HG03521 (cell line): Measurements from ENCODE around the gene OLFML1.
A peak's percentile ranks its signal among the peaks of the same experiment; 100 is the strongest.

Experiments used
- ATAC-seq: cut with Tn5 transposase; IDR thresholded peaks from one replicate; pipeline ENCODE4 v1.9.1; 2021; ENCODE audit warnings: mild to moderate bottlenecking, moderate library complexity; ENCODE audit not compliant: unreplicated experiment

The OLFML1 gene

DNA sequence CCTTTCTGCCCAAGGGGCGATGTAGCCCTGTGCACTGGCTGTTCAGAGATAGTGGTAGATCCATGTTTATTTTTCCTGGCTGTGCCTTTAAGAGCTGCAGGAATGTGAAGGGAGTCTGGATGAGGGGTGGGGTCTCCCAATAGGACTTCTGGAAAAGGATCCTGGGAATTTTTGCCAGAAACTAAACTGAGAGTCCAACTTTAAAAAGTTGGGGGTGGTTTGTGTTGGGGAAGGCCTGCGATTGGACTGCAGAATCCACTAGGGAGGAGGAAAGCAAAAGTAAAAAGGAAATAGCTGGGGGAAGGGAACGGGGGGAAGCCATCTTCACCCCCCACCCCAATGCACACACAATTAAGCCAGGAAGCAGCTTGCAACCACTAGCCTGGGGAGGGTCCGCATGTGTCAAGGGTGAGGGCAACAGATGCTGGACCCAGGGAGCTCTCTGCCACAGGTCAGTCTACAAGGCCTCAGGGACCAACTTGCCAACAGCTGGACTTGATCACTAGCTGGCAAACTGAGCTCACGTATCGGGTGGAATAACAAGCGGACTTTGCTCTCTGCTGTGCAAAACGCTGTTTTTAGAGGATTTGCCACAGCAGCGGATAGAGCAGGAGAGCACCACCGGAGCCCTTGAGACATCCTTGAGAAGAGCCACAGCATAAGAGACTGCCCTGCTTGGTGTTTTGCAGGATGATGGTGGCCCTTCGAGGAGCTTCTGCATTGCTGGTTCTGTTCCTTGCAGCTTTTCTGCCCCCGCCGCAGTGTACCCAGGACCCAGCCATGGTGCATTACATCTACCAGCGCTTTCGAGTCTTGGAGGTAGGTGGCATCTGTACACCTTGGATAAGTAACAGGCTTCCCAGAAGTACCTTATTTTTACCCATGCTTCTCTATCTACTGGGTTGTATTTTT lies at the start of gene OLFML1:
OLFML1 (plus strand) TSS at position 321 of the 912 bp plus-strand sequence; CDS start at position 691, 370 bp downstream.
- ATAC-seq = no peak

DNA sequence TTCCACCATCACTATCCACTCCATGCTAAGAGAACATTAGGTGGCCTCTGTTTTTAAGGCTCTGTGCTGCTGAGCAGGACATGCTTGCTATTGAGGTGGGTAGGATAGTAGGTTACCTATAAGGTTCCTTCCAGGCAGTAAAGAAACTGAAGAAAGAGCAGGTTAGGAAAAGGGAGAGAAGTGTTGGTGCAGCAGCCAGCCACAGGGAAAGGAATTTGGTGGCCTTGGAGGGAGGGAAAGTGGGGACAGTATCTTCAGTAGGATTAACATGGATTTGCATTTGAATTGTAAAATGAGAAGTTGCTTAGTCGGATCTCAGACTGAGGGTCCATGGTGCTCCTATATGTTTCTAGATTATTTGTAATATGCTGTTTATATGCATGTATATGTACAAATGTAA lies 49.2 kb upstream of the OLFML1 start:
- no peak for ATAC-seq

- no peak for ATAC-seq
Measured at GRCh38 chr11:7436657-7437056, 48.6 kb upstream of the OLFML1 start.

GRCh38 chr11:7437696-7438095 lies 47.6 kb upstream of the OLFML1 start:
- no peak for ATAC-seq

- ATAC-seq = no peak
Measured at GRCh38 chr11:7439746-7440320, 45.5 kb upstream of the OLFML1 start.

- ATAC-seq = peak; percentile 93
Measured at GRCh38 chr11:7442588-7443215, 42.6 kb upstream of the OLFML1 start.

DNA sequence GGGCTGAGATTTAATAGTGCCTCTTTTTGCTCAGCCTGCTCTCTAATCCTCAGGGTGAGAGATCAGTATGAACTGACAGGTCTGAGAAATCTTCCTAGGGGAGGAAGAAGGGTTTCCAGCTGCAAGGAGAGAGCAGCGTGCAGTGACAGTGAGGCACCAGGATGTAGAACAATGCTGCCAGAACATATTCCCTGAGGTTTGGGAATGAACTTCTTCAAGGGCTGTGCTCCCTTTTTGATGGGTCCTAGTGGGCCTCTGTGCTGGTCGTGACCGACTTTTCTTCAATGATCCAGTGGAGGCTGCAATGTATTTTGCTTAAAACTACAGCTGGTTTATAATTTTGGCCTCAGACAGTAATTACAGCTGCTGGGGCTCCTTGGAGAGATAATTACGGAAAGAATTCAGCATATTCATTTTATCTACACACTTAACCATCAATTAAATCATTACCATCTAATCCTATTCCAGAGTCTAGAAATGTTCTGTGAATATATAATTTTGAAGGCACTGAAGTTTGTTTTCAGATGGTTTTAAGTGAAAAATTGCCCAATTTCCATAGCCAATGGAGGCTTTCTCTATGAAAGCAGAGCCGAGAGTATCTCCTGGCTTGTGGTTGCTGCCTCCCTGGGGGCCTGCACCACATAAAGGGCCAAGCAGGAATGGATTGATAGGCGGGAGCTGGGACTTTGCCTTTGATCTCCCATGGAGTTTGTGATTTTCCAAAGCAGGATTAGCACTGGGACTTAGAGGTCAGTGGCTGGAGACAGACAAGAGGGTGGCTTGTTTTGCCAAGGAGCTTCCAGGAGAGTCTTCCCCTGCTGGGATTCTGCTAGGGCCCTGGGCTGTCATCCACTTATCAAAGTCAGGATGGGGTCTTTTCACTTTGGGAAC lies 41.0 kb upstream of the OLFML1 start:
- no peak for ATAC-seq

GRCh38 chr11:7445564-7445963 lies 39.7 kb upstream of the OLFML1 start:
- no peak for ATAC-seq

- no peak for ATAC-seq
Measured at GRCh38 chr11:7448201-7448600, 37.1 kb upstream of the OLFML1 start.

DNA sequence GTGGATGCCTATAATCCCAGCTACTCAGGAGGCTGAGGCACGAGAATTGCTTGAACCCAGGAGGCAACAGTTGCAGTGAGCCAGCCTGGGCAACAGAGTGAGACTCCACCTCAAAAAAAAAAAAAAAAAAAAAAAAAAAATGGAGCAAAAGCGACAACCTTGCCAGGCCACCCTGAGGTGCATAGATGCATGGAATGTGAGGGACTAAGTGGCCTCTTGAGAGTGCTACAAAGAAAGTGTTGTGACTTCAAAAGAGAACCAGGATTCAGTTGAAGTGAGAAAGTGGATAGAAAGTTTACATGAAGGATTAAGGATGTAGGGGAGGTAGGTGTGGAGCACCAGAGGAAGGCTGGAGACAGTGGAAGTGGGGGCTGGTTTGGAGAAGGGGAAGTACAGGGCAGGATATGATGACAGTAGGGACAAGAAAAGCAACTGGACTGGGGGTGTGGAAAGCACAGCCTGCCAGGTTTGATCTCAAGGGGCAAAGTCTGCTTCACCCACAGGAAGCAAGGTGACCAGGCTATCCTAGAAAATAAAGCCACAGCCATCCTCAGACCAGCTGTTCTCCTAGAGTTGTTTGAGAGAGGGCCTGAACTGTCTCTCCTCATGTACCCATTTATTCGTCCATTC lies 36.0 kb upstream of the OLFML1 start:
- no peak for ATAC-seq

- no peak for ATAC-seq
Measured at GRCh38 chr11:7449841-7450214, 35.5 kb upstream of the OLFML1 start.

DNA sequence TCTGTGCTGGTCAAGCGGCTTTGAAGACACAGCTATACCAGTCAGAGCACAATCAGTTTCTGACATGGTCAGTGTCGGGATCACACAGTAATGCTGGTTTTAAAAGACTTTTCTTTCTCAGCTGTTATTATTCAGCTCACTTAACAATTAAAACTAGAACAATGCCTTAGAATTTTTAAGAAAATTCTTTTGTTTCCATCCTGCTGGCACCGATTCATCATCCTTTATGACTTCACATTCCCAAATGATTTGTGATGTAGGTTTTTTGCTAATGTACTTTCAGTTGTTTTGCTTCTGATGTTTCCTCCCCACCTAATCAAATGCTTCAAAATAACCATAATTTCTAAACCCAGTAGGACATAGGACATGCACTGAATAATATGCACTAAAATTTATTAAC lies 34.5 kb upstream of the OLFML1 start:
- no peak for ATAC-seq

- no peak for ATAC-seq
Measured at GRCh38 chr11:7451520-7451919, 33.8 kb upstream of the OLFML1 start.

DNA sequence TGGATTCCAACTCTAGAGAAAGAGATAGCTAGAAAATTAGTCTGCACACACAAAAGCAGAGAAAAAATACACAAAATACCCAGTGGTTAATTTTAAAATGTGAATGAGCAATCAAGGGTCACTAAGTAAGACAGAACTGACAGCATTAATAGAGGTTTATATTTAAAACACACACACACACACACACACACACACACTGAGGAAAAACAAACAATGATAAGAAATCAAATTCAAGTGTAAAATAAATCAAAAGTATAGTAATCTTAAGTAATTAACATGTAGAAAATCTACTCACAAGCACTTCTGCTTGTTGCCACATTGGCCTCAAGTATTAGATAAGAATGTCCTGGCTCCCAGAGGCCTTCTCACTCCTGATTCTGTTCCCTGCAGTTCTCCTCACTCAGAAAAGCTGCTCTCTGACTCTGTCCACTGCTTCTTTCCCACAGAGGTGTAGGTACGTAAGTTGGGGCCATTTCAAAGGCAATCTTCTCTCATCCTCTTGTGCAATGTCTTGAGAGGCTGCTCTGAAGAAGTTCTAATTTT lies 33.3 kb upstream of the OLFML1 start:
- ATAC-seq = no peak

GRCh38 chr11:7454854-7455253 lies 30.5 kb upstream of the OLFML1 start:
- ATAC-seq = no peak

DNA sequence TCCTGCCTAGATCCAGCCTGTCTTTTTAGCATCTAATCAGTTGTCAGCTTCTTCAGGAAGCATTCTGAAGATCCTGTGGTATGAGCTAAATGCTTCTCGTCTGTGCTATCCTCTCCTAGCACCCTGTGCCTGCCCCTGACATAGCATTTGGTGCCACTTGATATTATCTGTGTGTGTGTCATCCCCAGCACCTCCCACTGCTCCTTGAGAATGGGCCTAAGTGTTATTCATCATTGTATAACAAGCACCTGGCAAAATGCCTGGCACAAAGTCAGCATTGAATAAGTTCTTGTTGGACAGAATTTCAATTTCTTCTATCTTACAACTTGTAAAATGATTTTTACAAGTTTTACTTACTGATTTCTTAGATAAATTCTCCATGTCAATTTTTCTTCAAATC lies 28.1 kb upstream of the OLFML1 start:
- no peak for ATAC-seq

DNA sequence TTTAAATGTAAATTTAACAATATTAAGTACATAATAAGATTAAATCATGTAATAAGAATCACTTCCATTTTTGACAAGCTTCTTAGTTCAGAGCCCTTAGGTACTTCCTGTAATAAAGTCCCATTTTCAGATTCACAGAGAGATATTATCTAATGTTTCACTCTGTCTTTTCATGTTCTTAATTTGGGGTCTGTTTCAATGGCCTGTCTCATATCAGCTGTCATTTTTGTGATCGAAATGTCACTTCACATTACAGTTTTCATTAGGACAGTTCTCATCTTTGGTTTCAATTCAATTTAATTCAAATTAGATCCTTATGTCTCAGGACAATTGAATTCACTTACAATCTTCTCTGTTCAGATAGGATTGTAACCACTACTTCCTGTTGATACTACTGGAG lies 22.6 kb upstream of the OLFML1 start:
- no peak for ATAC-seq

- ATAC-seq = no peak
Measured at GRCh38 chr11:7467652-7468051, 17.7 kb upstream of the OLFML1 start.

DNA sequence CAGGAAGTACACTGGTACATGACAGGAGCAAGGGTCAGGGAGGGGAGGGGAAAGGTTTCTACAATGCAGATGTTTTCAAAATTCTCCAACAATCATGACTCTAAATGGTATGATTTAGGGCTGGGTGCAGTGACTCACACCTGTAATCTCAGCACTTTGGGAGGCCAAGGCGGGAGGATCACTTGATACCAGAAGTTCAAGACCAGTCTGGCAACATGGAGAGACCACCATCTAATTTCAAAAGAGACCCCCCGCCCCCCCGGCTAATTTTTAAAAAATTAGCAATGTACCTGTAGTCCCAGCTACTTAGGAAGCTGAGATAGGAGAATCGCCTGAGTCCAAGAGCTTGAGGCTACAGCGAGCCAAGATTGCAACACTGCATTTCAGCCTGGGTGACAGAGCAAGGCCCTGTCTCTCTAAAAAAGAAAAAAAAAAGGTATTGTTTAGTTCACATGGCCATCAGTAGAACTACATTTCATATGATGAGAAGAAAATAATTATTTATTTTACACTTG lies 15.9 kb upstream of the OLFML1 start:
- ATAC-seq = no peak

DNA sequence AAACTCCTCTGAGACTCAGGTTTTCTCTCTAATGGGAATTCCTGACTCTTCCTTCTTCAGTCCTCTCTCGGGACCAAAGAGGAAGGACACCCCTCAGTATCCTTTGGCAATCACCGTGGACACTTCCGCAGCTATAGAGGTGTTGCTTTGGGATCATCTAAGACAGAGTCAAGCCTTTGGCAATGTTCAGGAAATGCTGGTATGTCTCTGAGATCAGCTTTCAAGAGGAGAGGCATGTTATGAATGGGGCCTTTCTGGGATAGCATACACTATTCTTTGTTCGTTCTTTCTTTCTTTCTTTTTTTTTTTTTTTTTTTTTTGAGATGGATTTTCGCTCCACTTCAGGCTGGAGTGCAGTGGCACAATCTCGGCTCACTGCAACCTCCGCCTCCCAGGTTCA lies 14.2 kb upstream of the OLFML1 start:
- no peak for ATAC-seq
